GM12864 (cell line): Measurements from ENCODE around the gene ZNF554.

Experiments used
- DNase-seq: peaks from one replicate; pipeline ENCODE4 v3.0.0-alpha.2; 2011; ENCODE audit warnings: low read depth
- H3K4me3 ChIP-seq: 2 replicates; pipeline ENCODE4 v1.5.1; 2011; ENCODE audit warnings: mild to moderate bottlenecking, low read depth, low read length, control low read depth
- TF ChIP-seq, protein P1 (sequence below): IDR thresholded peaks from 2 replicates; pipeline ENCODE4 v1.5.1; 2011; ENCODE audit warnings: low read depth, mild to moderate bottlenecking, moderate library complexity, low read length, control low read depth, inconsistent platforms; ENCODE audit errors: missing control alignments

ZNF554 gene

DNA sequence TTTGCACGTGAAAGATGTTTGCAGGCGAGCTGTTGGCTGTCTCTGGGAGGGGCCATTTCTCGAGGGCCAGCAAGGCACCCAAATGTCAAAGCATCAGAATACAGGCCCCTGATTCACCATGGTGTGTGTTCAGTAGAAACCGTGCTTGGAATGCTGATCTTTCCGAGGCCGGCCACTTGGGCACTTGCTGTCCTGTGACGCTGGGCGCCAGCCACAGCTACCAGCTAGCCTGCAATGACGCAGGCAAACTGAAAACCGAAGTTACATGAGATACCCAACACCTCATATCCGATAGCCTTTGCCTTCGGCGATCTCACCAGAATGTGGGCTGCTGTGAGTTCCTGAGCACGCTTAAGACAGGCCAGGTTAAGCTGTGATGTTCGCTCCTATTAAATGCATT, 22.4 kb upstream of the ZNF554 start:
- no peak overlapping the region for H3K4me3 ChIP-seq
- no peak for DNase-seq
- TF ChIP-seq, protein P1, sequence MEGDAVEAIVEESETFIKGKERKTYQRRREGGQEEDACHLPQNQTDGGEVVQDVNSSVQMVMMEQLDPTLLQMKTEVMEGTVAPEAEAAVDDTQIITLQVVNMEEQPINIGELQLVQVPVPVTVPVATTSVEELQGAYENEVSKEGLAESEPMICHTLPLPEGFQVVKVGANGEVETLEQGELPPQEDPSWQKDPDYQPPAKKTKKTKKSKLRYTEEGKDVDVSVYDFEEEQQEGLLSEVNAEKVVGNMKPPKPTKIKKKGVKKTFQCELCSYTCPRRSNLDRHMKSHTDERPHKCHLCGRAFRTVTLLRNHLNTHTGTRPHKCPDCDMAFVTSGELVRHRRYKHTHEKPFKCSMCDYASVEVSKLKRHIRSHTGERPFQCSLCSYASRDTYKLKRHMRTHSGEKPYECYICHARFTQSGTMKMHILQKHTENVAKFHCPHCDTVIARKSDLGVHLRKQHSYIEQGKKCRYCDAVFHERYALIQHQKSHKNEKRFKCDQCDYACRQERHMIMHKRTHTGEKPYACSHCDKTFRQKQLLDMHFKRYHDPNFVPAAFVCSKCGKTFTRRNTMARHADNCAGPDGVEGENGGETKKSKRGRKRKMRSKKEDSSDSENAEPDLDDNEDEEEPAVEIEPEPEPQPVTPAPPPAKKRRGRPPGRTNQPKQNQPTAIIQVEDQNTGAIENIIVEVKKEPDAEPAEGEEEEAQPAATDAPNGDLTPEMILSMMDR = no peak

DNA sequence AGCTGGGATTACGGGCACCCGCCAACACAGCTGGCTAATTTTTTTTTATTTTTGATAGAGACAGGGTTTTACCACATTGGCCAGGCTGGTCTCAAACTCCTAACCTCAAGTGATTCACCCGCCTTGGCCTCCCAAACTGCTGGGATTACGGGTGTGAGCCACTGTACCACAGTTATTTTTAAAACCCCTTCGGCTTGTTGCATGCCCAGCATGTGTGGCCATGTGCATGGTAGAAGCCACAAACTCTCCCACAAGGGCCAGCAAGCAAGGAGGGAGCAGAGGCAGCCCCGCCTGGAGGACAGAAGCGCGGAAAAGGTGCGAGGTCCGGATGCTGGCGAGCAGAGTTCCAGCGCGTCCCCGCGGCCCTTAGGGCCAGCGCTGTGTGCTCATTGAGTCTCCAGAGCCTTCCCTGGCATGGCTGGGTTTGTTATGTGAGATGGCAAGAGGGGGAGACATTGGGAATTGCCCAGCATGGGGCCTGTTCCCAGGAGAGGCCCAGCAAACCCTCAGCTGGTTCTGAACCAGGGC, 21.4 kb upstream of the ZNF554 start:
- H3K4me3 ChIP-seq = no peak overlapping the region
- DNase-seq = no peak
- TF ChIP-seq, protein P1 = no peak

DNA sequence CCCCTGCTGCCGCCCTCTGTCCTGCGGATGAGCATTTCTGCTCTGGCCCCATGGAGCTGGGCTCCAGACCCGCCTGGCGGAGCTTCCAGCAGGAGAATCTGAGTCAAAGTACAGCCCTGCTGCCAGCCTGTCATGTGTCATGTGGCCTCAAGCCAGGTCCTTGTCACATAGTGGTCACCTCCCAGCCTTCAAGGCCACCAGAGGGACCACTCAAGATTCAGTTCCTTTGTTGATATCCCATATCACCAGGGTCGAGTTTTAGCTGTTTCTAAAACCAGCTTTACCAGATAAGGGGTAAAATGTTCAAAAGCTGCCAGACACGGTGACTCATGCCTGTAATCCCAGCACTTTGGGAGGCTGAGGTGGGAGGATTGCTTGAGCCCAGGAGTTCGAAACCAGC, 20.9 kb upstream of the ZNF554 start:
- no peak overlapping the region for H3K4me3 ChIP-seq
- TF ChIP-seq, protein P1 = no peak
- DNase-seq = no peak

DNA sequence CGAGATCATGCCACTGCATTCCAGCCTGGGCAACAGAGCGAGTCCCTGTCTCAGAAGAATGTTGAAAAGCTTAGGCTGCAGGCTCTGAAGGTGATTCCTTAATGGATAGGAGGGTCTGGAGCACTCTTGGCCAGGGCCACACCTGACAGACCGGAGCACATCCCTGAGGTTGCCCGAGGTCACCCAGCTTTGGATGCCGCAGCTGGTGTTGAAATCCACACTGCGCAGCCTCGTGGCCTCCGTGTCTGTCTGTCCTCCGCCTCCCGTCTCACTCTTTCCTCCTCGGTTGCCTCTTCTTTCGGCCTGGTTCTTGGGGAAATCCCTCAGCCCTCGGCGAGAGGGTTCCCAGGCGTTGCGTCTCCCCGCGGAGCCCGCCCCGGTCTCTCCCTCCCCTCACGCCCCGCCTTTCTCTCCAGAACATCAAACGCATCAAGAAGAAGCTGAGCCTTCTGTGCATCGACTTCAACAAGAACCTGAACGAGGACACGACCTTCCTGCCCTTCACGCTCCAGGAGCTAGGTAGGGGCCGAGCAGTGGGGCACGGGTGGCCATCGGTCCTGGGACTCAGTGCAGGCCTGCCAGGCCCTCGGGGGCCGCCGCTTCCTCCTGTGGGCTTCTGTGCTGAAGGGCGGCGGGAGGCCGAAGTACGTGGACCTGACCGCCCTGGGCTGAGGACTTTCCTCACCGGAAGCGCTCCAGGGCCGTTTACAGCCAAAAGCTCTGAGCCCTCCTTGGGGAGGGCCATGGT, 20.2 kb upstream of the ZNF554 start:
- DNase-seq = no peak
- TF ChIP-seq, protein P1 = no peak
- H3K4me3 ChIP-seq = no peak overlapping the region

DNA sequence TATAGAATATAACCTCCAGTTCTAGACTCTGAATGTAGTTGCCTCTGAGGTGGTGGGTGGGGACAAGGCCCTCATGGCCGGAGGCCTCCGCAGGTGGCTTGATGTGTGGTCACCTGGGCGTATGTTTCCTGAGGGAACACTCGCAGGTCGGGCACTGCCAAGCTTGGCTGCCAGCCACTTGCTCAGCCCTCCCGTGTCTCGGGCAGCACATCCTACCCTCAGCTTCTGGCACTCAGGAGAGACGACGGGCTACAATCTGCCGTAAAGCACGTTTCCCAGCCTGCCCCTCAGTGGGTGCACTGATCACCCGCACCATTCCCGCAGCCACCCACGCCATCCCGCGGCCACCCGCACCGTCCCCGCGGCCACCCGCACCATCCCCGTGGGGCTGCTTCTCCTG, 19.2 kb upstream of the ZNF554 start:
- DNase-seq = no peak
- no peak overlapping the region for H3K4me3 ChIP-seq
- TF ChIP-seq, protein P1 = no peak

DNA sequence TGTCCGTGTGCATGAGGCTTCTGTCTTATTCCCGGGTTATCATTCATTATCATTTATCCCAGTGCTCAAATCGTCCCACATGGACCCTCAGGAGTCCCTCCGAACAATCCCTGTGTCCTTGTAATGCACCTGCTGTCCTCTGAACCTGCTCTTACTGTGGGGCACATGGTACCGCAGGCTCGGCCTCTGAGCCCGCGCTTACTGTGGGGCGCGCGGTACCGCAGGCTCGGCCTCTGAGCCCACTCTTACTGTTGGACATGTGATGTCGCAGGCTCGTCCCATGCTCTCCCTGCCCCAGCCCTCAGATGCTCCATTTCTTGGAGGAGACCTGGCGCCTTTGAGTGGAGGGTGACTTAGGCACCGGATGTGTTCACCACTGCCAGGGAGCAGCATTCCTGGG, 16.8 kb upstream of the ZNF554 start:
- TF ChIP-seq, protein P1 = no peak
- no peak for DNase-seq
- H3K4me3 ChIP-seq = no peak overlapping the region
